ENCODE results near the gene CIB2.
"Not testable (repeated sequence)": the region's sequence is repeated elsewhere in the genome, so short reads cannot be mapped to it uniquely, and the experiment has no call there.

CIB2 gene

GRCh38 chr15:78167227-78167888, 36.1 kb upstream of the CIB2 start:
- WGBS (ENCODE audit: insufficient coverage, insufficient read length) = no CpG with 5 or more reads among the region's 10 CpGs
- no peaks in the 10 kb centered on the region for H3K27me3 ChIP-seq (ENCODE audit: control insufficient read depth, insufficient read depth, low read length)
- H3K4me3 ChIP-seq (ENCODE audit: low read length) = no peak overlapping the region
- H3K9me3 ChIP-seq (ENCODE audit: control insufficient read depth, insufficient read depth, low read length) = no peaks in the 10 kb centered on the region
- no peaks in the 10 kb centered on the region for H3K4me1 ChIP-seq (ENCODE audit: control insufficient read depth, insufficient read depth, low read length)
- no peak for DNase-seq (ENCODE audit: low read depth, low spot score)
- H3K27ac ChIP-seq (ENCODE audit: low read length) = no peak overlapping the region
- 0 out of 2 replicates have a peak, but pooled peaks cover 3% of the 10 kb centered on the region for H3K36me3 ChIP-seq (ENCODE audit: control insufficient read depth, insufficient read depth, low read length)

- H3K9me3 ChIP-seq (ENCODE audit: control insufficient read depth, insufficient read depth, low read length) = no peaks in the 10 kb centered on the region
- DNase-seq (ENCODE audit: low read depth, low spot score) = no peak
- no peaks in the 10 kb centered on the region for H3K27me3 ChIP-seq (ENCODE audit: control insufficient read depth, insufficient read depth, low read length)
- H3K4me1 ChIP-seq (ENCODE audit: control insufficient read depth, insufficient read depth, low read length) = no peaks in the 10 kb centered on the region
- WGBS (ENCODE audit: insufficient coverage, insufficient read length) = no CpG with 5 or more reads among the region's 2 CpGs
- no peak overlapping the region for H3K4me3 ChIP-seq (ENCODE audit: low read length)
- H3K27ac ChIP-seq (ENCODE audit: low read length) = no peak overlapping the region
- peaks cover 4% of the 10 kb centered on the region; the same call in 1 of the 2 replicates for H3K36me3 ChIP-seq (ENCODE audit: control insufficient read depth, insufficient read depth, low read length)
Observed at GRCh38 chr15:78164010-78164409, 32.8 kb upstream of the CIB2 start.

DNA sequence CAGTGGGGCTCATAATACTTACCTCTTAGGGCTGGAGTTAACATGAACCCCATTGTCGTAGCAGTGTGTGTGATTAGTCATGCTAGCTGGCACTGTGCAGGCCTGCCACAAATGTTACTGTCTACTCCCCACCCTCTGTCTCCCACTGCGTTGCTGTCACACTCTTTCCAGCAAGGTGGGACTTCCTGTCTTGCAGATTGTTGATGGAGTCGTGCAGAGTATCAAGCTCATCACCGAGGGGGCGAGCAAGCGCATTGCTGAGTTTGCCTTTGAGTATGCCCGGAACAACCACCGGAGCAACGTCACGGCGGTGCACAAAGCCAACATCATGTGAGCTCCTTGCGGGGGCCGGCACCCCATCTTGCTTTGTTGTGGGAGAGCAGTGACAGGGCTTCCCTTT, 30.8 kb upstream of the CIB2 start:
- DNase-seq (ENCODE audit: low read depth, low spot score) = no peak
- no CpG with 5 or more reads among the region's 13 CpGs for WGBS (ENCODE audit: insufficient coverage, insufficient read length)
- no peaks in the 10 kb centered on the region for H3K27me3 ChIP-seq (ENCODE audit: control insufficient read depth, insufficient read depth, low read length)
- no peak overlapping the region for H3K4me3 ChIP-seq (ENCODE audit: low read length)
- no peaks in the 10 kb centered on the region for H3K9me3 ChIP-seq (ENCODE audit: control insufficient read depth, insufficient read depth, low read length)
- H3K4me1 ChIP-seq (ENCODE audit: control insufficient read depth, insufficient read depth, low read length) = no peaks in the 10 kb centered on the region
- H3K27ac ChIP-seq (ENCODE audit: low read length) = no peak overlapping the region
- H3K36me3 ChIP-seq (ENCODE audit: control insufficient read depth, insufficient read depth, low read length) = peaks cover 4% of the 10 kb centered on the region; the same call in 1 of the 2 replicates

DNA sequence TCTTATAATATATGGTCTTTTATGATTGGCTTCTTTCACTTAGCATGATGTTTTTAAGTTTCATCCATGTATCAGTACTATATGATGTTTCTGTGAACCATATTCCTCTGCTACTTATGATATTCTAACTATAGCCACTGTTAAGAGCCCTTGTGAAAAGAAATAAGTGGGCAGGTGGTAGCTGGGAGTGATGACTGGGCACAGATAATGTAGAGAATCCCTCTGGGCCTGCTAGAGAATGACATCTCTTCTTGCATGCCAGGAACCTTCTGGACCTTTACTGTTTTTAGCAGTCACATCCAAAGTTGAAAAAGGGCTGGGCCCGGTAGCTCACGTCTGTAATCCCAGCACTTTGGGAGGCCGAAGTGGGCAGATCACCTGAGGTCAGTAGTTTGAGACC, 28.1 kb upstream of the CIB2 start:
- DNase-seq (ENCODE audit: low read depth, low spot score) = no peak
- no peaks in the 10 kb centered on the region for H3K4me1 ChIP-seq (ENCODE audit: control insufficient read depth, insufficient read depth, low read length)
- no CpG with 5 or more reads among the region's 3 CpGs for WGBS (ENCODE audit: insufficient coverage, insufficient read length)
- H3K9me3 ChIP-seq (ENCODE audit: control insufficient read depth, insufficient read depth, low read length) = no peaks in the 10 kb centered on the region
- H3K27ac ChIP-seq (ENCODE audit: low read length) = no peak overlapping the region
- H3K27me3 ChIP-seq (ENCODE audit: control insufficient read depth, insufficient read depth, low read length) = no peaks in the 10 kb centered on the region
- peaks cover 4% of the 10 kb centered on the region; the same call in 1 of the 2 replicates for H3K36me3 ChIP-seq (ENCODE audit: control insufficient read depth, insufficient read depth, low read length)
- H3K4me3 ChIP-seq (ENCODE audit: low read length) = no peak overlapping the region

DNA sequence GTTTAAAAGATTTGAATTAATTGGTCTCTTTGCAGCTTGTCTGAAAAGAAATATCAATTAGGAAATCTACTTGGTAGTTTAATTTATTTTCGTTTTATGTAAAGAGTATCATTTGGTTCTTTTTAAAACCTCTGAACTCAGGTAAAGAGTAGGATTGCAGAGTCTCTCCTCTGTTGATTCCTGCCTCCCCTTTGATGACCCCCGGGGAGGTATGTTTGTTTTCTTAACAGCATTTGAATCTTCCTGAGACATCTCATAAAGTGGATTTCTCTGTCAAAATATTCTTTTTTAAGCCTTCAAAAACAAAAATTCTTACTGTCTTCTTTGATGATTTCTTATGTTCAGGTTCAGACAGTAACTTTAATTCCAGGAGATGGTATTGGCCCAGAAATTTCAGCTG, 26.0 kb upstream of the CIB2 start:
- Histone ChIP-seq H3K4me1 (ENCODE audit: control insufficient read depth, insufficient read depth, low read length) (no peaks in the 10 kb centered on the region), H3K9me3 (ENCODE audit: control insufficient read depth, insufficient read depth, low read length) (no peaks in the 10 kb centered on the region), H3K27me3 (ENCODE audit: control insufficient read depth, insufficient read depth, low read length) (no peaks in the 10 kb centered on the region), H3K27ac (ENCODE audit: low read length) (no peak overlapping the region), H3K36me3 (ENCODE audit: control insufficient read depth, insufficient read depth, low read length) (peaks cover 4% of the 10 kb centered on the region; the same call in 1 of the 2 replicates), H3K4me3 (ENCODE audit: low read length) (no peak overlapping the region)
- WGBS (ENCODE audit: insufficient coverage, insufficient read length) = no CpG with 5 or more reads among the region's 2 CpGs
- no peak for DNase-seq (ENCODE audit: low read depth, low spot score)

DNA sequence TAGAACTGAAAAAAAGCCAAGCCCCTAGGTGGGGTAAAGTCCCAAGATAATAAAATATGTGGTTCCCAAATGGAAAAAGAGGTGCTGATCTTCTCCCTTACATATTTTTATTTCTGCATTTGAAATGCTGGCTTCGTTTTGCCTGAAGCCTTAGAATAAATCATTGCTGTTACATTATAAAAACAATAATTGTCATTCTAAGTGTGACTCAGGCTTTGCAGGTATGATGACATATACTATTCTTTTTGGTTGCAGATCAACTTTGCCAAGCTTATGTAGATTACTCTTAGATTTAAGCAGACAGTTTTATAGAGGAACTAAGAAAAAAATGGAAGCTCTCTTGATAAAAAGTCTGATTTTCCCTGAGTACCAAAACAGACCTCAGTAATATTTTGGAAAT, 25.4 kb upstream of the CIB2 start:
- Histone ChIP-seq H3K4me1 (ENCODE audit: control insufficient read depth, insufficient read depth, low read length) (no peaks in the 10 kb centered on the region), H3K27me3 (ENCODE audit: control insufficient read depth, insufficient read depth, low read length) (no peaks in the 10 kb centered on the region), H3K36me3 (ENCODE audit: control insufficient read depth, insufficient read depth, low read length) (no peaks in the 10 kb centered on the region), H3K9me3 (ENCODE audit: control insufficient read depth, insufficient read depth, low read length) (no peaks in the 10 kb centered on the region), H3K27ac (ENCODE audit: low read length) (no peak overlapping the region), H3K4me3 (ENCODE audit: low read length) (no peak overlapping the region)
- WGBS (ENCODE audit: insufficient coverage, insufficient read length) = no CpG with 5 or more reads among the region's 1 CpG
- DNase-seq (ENCODE audit: low read depth, low spot score) = no peak

GRCh38 chr15:78155355-78155939, 24.2 kb upstream of the CIB2 start:
- Histone ChIP-seq H3K4me3 (ENCODE audit: low read length) (no peak overlapping the region), H3K4me1 (ENCODE audit: control insufficient read depth, insufficient read depth, low read length) (no peaks in the 10 kb centered on the region), H3K9me3 (ENCODE audit: control insufficient read depth, insufficient read depth, low read length) (no peaks in the 10 kb centered on the region), H3K27me3 (ENCODE audit: control insufficient read depth, insufficient read depth, low read length) (no peaks in the 10 kb centered on the region), H3K36me3 (ENCODE audit: control insufficient read depth, insufficient read depth, low read length) (no peaks in the 10 kb centered on the region), H3K27ac (ENCODE audit: low read length) (no peak overlapping the region)
- DNase-seq (ENCODE audit: low read depth, low spot score) = no peak
- WGBS (ENCODE audit: insufficient coverage, insufficient read length) = no CpG with 5 or more reads among the region's 4 CpGs

- H3K9me3 ChIP-seq (ENCODE audit: control insufficient read depth, insufficient read depth, low read length) = no peaks in the 10 kb centered on the region
- no peak overlapping the region for H3K27ac ChIP-seq (ENCODE audit: low read length)
- H3K36me3 ChIP-seq (ENCODE audit: control insufficient read depth, insufficient read depth, low read length) = no peaks in the 10 kb centered on the region
- H3K27me3 ChIP-seq (ENCODE audit: control insufficient read depth, insufficient read depth, low read length) = no peaks in the 10 kb centered on the region
- WGBS (ENCODE audit: insufficient coverage, insufficient read length) = no CpG with 5 or more reads among the region's 3 CpGs
- H3K4me3 ChIP-seq (ENCODE audit: low read length) = no peak overlapping the region
- 0 out of 2 replicates have a peak, but pooled peaks cover 2% of the 10 kb centered on the region for H3K4me1 ChIP-seq (ENCODE audit: control insufficient read depth, insufficient read depth, low read length)
- no peak for DNase-seq (ENCODE audit: low read depth, low spot score)
Observed at GRCh38 chr15:78154955-78155354, 23.7 kb upstream of the CIB2 start.

- not testable (repeated sequence) for H3K36me3 ChIP-seq (ENCODE audit: control insufficient read depth, insufficient read depth, low read length); H3K4me3 ChIP-seq (ENCODE audit: low read length); DNase-seq (ENCODE audit: low read depth, low spot score); H3K9me3 ChIP-seq (ENCODE audit: control insufficient read depth, insufficient read depth, low read length); H3K27ac ChIP-seq (ENCODE audit: low read length); H3K4me1 ChIP-seq (ENCODE audit: control insufficient read depth, insufficient read depth, low read length); H3K27me3 ChIP-seq (ENCODE audit: control insufficient read depth, insufficient read depth, low read length)
- WGBS (ENCODE audit: insufficient coverage, insufficient read length) = no CpG with 5 or more reads among the region's 8 CpGs
Observed at GRCh38 chr15:78151075-78151474, 19.8 kb upstream of the CIB2 start.

DNA sequence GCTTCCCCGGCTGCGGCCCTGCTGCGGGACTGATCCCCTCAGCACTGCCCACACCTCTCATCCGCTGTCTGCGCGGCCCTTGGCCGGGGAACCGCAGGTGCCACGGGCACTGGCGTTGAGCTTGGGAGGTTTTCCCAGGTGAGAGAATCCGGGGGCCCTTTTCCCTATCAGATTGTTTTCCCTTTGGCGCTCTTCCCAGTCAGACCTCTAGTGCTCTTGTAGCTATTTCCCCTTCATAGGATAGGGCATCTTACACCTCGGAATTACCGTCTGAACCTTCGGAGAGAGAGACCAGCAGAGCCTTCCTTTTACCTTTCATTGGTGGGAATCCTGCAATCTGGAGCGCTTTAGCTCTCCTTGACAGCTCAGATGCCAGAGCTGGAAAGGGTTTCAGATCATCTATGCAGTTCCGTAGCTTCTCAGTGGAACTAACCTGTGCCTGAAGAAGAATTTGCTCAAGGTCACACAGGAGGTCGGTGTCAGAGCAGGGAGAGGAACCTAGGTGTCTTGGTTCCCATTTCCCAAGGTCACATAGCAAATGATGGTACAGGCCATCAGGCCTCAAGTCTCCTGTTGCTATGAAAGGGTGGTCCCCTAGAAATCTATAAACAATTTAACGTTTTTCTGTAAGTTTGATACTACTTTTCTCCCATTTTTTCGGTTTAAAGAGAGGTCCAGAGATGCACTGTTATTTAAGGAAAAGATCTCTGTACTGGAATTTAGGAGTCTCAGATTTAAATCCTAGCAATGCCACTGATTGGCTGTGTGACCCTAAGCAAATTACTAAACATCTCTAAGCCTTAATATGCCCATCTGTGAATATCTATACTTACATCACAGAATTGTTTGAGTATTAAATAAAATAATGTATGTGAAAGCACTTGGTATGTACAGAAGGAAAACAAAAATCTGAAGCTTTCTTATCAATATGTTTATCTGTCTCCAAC, 18.8 kb upstream of the CIB2 start:
- no peak for DNase-seq (ENCODE audit: low read depth, low spot score)
- 0 out of 2 replicates have a peak, but pooled peaks cover 2% of the 10 kb centered on the region for H3K4me1 ChIP-seq (ENCODE audit: control insufficient read depth, insufficient read depth, low read length)
- no peaks in the 10 kb centered on the region for H3K9me3 ChIP-seq (ENCODE audit: control insufficient read depth, insufficient read depth, low read length)
- H3K36me3 ChIP-seq (ENCODE audit: control insufficient read depth, insufficient read depth, low read length) = no peaks in the 10 kb centered on the region
- no CpG with 5 or more reads among the region's 20 CpGs for WGBS (ENCODE audit: insufficient coverage, insufficient read length)
- peak overlapping the region; percentile 79 for H3K4me3 ChIP-seq (ENCODE audit: low read length)
- no peaks in the 10 kb centered on the region for H3K27me3 ChIP-seq (ENCODE audit: control insufficient read depth, insufficient read depth, low read length)
- no peak overlapping the region for H3K27ac ChIP-seq (ENCODE audit: low read length)
